22Rv1 (cell line): ENCODE data around the gene CENPV.
A peak's percentile ranks its signal among the peaks of the same experiment; 100 is the strongest.

Source experiments
- H3K27ac ChIP-seq: fragments of 450-650 bp; 2 replicates; pipeline ENCODE4 v1.5.1; 2017
- ZFX ChIP-seq: fragments of 450-650 bp; IDR thresholded peaks from 2 replicates; pipeline ENCODE4 v1.6.1; 2017; ENCODE audit warnings: antibody characterized with exemption, borderline replicate concordance
- TF ChIP-seq, protein P1 (sequence below): fragments of 450-650 bp; IDR thresholded peaks from 2 replicates; pipeline ENCODE4 v1.5.1; 2017; ENCODE audit warnings: mild to moderate bottlenecking

CENPV gene

GRCh38 chr17:16352667-16353316 is 477 bp downstream of the CENPV start:
- TF ChIP-seq ZFX = no peak
- TF ChIP-seq, protein P1, sequence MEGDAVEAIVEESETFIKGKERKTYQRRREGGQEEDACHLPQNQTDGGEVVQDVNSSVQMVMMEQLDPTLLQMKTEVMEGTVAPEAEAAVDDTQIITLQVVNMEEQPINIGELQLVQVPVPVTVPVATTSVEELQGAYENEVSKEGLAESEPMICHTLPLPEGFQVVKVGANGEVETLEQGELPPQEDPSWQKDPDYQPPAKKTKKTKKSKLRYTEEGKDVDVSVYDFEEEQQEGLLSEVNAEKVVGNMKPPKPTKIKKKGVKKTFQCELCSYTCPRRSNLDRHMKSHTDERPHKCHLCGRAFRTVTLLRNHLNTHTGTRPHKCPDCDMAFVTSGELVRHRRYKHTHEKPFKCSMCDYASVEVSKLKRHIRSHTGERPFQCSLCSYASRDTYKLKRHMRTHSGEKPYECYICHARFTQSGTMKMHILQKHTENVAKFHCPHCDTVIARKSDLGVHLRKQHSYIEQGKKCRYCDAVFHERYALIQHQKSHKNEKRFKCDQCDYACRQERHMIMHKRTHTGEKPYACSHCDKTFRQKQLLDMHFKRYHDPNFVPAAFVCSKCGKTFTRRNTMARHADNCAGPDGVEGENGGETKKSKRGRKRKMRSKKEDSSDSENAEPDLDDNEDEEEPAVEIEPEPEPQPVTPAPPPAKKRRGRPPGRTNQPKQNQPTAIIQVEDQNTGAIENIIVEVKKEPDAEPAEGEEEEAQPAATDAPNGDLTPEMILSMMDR = no peak
- peak overlapping the region; percentile 78 for H3K27ac ChIP-seq

DNA sequence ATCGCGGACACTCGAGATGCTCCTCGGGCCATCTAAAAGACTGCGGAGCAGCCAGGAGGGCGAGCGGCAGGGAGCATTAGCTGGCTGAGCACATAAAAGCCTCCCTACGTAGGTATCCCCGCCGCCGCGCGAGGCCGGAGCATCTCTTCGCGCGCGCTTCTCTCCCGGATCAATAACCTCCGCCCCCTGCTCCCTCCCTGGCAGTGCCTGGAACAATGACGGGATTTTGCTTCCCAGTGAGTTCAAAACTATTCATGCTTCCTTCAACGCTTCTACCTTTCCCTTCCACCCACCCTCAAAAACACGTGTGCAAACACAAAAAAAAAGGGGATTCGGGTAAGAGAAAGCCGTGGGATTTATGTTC is 984 bp downstream of the CENPV start:
- peak overlapping the region; percentile 78 for H3K27ac ChIP-seq
- TF ChIP-seq, protein P1 = no peak
- no peak for TF ChIP-seq ZFX

DNA sequence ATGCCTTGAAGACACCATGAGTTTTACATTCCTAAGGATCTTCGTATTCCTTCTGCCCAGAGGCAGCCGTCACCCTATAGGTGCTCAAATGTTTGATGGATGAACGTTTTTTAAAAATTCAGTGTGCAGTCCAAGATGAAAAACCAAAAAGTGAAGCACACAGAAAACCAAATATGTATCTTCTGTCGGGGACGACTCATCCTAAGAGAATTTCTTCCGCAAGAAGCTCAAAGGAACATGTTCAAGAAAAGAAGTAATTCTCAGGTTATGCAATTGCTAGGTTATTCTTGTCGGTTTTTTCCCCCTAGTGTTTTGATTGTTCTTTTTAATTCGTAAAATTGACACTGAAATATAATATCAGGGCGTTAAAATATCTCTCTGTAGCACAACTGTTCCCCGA is 1.4 kb downstream of the CENPV start:
- H3K27ac ChIP-seq = peak overlapping the region; percentile 78
- TF ChIP-seq ZFX = no peak
- TF ChIP-seq, protein P1 = no peak

DNA sequence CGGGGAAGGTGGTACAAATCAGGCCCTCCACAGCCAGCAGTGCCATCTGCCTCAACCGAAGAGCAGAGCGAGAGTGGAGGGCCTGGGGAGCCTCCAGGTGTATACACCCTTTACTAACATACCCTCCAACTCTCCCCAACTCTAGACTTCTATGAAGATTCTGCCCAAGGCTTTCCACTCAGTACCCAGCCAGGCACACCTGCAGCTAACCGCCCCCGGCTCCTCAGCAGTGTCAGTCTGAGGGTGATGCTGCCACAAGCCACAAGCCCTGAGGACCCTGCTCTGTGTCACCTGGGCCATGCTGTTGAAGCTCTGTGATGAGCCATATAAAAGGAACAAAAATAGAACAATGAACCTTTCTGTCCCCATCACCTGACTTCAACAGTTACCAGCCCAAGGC is 3.8 kb downstream of the CENPV start:
- TF ChIP-seq, protein P1 = no peak
- no peak for TF ChIP-seq ZFX
- H3K27ac ChIP-seq = no peak overlapping the region

GRCh38 chr17:16348586-16348985 is 4.7 kb downstream of the CENPV start:
- no peak overlapping the region for H3K27ac ChIP-seq
- TF ChIP-seq ZFX = no peak
- TF ChIP-seq, protein P1 = no peak

GRCh38 chr17:16346721-16347271 is 6.5 kb downstream of the CENPV start:
- no peak for TF ChIP-seq ZFX
- TF ChIP-seq, protein P1 = no peak

DNA sequence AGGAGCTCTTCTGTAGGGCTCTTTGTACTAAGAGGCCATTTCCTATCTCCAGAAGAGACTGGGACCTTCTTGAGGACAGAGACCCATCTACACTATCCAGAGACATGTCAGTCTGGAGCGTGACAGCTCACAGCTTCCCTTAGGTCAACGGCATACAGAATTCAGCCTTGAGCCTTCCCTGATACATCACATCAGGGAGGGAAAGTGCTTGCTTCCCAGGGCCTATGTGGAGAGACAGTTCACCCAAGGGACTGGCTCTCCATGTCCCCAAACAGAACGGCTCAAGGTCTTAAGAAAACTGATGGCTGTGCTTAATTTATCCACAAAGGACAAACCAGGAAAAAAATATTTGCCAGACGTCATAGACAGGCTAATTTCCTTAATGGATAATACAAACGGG is 7.7 kb downstream of the CENPV start:
- TF ChIP-seq, protein P1 = no peak
- no peak for TF ChIP-seq ZFX
- H3K27ac ChIP-seq = no peak overlapping the region

More at GRCh38 chr17:16346721-16347271, 6.5 kb downstream of the CENPV start:
- no peak overlapping the region for H3K27ac ChIP-seq
